ENCODE data around the gene CLEC18B. TPM values are rescaled to one million over a fixed set of nuclear protein-coding genes. Genes with fewer than 3 reads are reported as not detected.
"Not testable (repeated sequence)": the region's sequence is repeated elsewhere in the genome, so short reads cannot be mapped to it uniquely, and the experiment has no call there.

The CLEC18B gene
- total and polyA plus RNA-seq, 12 donors: 0.57 to 10.9 (median 4.1) TPM; not detected in 2

DNA sequence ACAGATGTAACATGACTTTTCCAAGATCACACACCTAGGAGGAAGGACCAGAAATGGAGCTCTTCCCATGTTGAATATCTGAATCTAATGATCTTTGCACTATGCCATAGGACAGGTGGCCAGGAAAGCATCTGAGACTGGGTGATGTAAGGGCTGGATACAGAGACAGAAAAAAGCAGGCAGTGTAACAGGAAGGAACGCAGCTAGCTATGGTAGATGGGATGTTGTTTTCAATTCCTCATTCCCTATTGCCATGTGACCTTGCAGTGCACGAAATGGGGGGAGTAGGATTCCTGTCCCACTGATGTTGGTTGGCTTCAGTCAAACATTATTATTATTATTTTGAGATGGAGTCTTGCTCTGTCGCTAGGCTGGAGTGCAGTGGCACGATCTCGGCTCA, 48.9 kb downstream of the CLEC18B start:
- Histone ChIP-seq H3K27me3 (no peaks in the 10 kb centered on the region), H3K36me3 (replicated peaks in 1 of 2) (no peaks in the 10 kb centered on the region), H3K4me1 (replicated peaks in 1 of 2) (peaks cover 0 to under 1% of the 10 kb centered on the region in 2 donors), H3K4me3 (no peak overlapping the region), H3K27ac (no peak overlapping the region), H3K9me3 (replicated peaks in 1 of 3) (no peaks in the 10 kb centered on the region)
- 80 to 86% (median 84%) methylated on average over 5 of the region's 5 CpGs for WGBS, 4 donors
- DNase-seq: no peak
- intact Hi-C loops (cut with DNase I): no loop called here
- TF ChIP-seq CTCF (IDR thresholded peaks at IDR 0.05) (no peak), POLR2A (IDR thresholded peaks at IDR 0.05) (no peak)

GRCh38 chr16:74370338-74371135, 50.7 kb downstream of the CLEC18B start:
- H3K4me1 ChIP-seq (replicated peaks in 1 of 2); H3K4me3 ChIP-seq; H3K27me3 ChIP-seq; intact Hi-C loops (cut with DNase I); H3K9me3 ChIP-seq (replicated peaks in 1 of 3); H3K27ac ChIP-seq; H3K36me3 ChIP-seq (replicated peaks in 1 of 2): not testable (repeated sequence)
- WGBS, 4 donors: 86 to 92% (median 89%) methylated on average over 20 of the region's 20 CpGs
- DNase-seq: peak in 1 of 7 donors; percentile 13

- Histone ChIP-seq H3K27ac (peak overlapping the region; percentile 71 to 95 (median 85)), H3K4me1 (replicated peaks in 1 of 2) (peaks cover 0 to 16% of the 10 kb centered on the region in 2 donors), H3K4me3 (peak overlapping the region; percentile 52 to 92 (median 76))
- 0 to 4% (median 1%) methylated on average over 2 to 67 of the region's 81 CpGs for WGBS, 4 donors
- H3K36me3 ChIP-seq (replicated peaks in 1 of 2); H3K27me3 ChIP-seq; H3K9me3 ChIP-seq (replicated peaks in 1 of 3); intact Hi-C loops (cut with DNase I): not testable (repeated sequence)
- peak in 1 of 2 donors; percentile 75 for TF ChIP-seq POLR2A (IDR thresholded peaks at IDR 0.05)
- peak; percentile 94 to 99 (median 98) for DNase-seq
Observed at GRCh38 chr16:74368002-74368911, 53.0 kb downstream of the CLEC18B start.

DNA sequence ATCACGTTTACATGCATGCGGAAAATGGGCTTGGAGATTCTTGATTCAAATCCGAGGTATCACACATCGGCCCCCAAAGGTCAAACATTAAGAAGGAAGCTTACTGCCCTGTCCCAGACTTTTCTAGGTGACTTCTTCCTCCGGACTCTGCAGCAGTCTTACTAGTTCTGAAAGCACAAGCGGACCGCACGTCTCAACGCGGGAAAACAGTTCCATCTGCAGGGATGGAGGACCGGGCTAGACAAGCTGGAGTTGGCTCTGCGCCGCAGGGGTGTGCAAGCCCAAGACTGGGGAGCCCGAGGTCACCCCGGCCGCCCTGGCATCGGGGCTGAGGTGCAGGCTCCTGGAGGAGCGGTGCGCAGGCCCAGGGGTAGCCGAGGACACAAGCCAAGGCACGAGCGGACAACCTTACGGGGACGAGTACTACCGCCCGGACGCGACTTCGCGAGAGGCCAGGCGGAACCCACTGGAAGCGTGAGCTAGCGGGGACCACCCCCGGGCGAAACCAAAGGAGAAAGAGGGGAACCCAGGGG, 53.7 kb downstream of the CLEC18B start:
- H3K27me3 ChIP-seq; H3K9me3 ChIP-seq (replicated peaks in 1 of 3); H3K36me3 ChIP-seq (replicated peaks in 1 of 2); intact Hi-C loops (cut with DNase I): not testable (repeated sequence)
- Histone ChIP-seq H3K4me1 (replicated peaks in 1 of 2) (peaks cover 0 to 16% of the 10 kb centered on the region in 2 donors), H3K4me3 (peak overlapping the region; percentile 52 to 92 (median 76)), H3K27ac (peak overlapping the region; percentile 71 to 95 (median 85))
- DNase-seq: peak; percentile 60 to 77 (median 65)
- 0 to 2% (median 1%) methylated on average over 16 to 34 of the region's 35 CpGs for WGBS, 4 donors

- 74 to 90% (median 84%) methylated on average over 8 to 10 of the region's 15 CpGs for WGBS, 4 donors
- H3K4me3 ChIP-seq; DNase-seq; H3K9me3 ChIP-seq (replicated peaks in 1 of 3); H3K27me3 ChIP-seq; H3K36me3 ChIP-seq (replicated peaks in 1 of 2); intact Hi-C loops (cut with DNase I): not testable (repeated sequence)
- H3K27ac ChIP-seq: peak overlapping the region in 1 of 5 donors; percentile 1
- peaks cover 0 to 11% of the 10 kb centered on the region in 2 donors for H3K4me1 ChIP-seq (replicated peaks in 1 of 2)
Observed at GRCh38 chr16:74361646-74362610, 59.4 kb downstream of the CLEC18B start.

Small RNA genes lying within 50 kb of the gene (small RNA-seq; reads per million reads assigned to genes)
- gene AC009053.4 (0 reads per million in 2 donors), gene RF00019 (0 reads per million in 2 donors), gene RNU6-237P (0 reads per million in 2 donors)

Other genes with a start within 250 kb of the CLEC18B start
- 100 to 1,000 TPM in 4 of 9 donors, 10 to 100 TPM in 5; 68.6 to 221 (median 89.5) TPM for gene PSMD7, start 124.7 kb downstream of the CLEC18B start, total RNA-seq
- 100 to 1,000 TPM in 1 of 3 donors, 10 to 100 TPM in 2; 52.1 to 233 (median 57.2) TPM for gene PSMD7, start 124.7 kb downstream of the CLEC18B start, polyA plus RNA-seq
- 1 to 10 TPM in 6 of 9 donors, not detected in 3; 1.4 to 3.3 (median 2.2) TPM for gene NPIPB15, start 45.2 kb downstream of the CLEC18B start, total RNA-seq
- gene NPIPB15, start 45.2 kb downstream of the CLEC18B start, polyA plus RNA-seq: 10 to 100 TPM in 2 of 3 donors, under 1 TPM in 1; 0.20 to 85.2 (median 78.5) TPM
- gene GLG1, start 185.6 kb upstream of the CLEC18B start, total RNA-seq: 100 to 1,000 TPM in 7 of 9 donors, 10 to 100 TPM in 2; 80.2 to 146 (median 134) TPM
- gene GLG1, start 185.6 kb upstream of the CLEC18B start, polyA plus RNA-seq: 10 to 100 TPM; 31.6 to 64.8 (median 33.3) TPM
- gene RFWD3, start 245.4 kb upstream of the CLEC18B start, total RNA-seq: 10 to 100 TPM in 8 of 9 donors, 1 to 10 TPM in 1; 8.0 to 27.1 (median 12.8) TPM
- gene RFWD3, start 245.4 kb upstream of the CLEC18B start, polyA plus RNA-seq: 1 to 10 TPM; 2.6 to 9.6 (median 5.8) TPM